ENCODE measurements around the gene MYG1. TPM values are rescaled to one million over a fixed set of nuclear protein-coding genes. Genes with fewer than 3 reads are reported as not detected.

The MYG1 gene
- polyA plus RNA-seq, 1 of the 3 experiments (the other 2 are of a cell fraction): 101 TPM

DNA sequence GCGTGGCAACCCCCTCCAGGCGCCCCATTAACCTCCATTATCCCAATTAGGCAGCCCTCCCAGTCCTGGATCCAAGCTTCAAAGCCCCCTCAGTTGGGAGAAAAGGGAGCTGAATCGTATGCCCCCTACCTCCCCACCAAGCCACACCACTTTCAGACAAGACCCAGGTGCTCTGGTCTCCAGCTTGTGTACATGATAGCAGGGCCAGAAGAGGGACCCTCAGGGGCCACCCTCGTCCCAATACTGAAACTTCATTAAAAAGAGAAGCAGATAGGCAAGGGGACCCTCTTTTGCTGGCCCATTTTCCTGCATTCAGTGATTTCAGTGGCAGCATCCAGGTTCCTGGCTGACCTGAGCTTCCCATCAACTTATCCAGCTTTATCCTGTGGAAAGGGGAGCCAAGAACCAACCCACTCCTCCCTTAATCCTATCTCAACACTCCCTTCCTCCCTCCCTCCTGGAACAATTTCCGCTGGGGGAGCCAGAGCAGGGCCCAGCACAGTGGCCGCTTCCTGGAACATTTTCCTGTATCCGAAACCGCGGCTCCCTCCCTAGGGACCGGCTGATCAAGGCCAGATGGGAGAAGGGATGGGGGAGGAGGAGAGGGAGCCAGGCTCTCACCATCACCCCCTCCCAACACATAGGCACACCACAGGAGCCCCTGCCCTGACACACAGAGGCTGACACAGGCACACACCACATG is 46.1 kb downstream of the MYG1 start:
- no peak for TF ChIP-seq PBX3 (IDR thresholded peaks at IDR 0.05)
- no peak for TF ChIP-seq RFX5 (IDR thresholded peaks at IDR 0.05; ENCODE audit: low read length)
- no peak for TF ChIP-seq SIN3A (IDR thresholded peaks at IDR 0.05; ENCODE audit: borderline replicate concordance, low read depth, low read length)
- TF ChIP-seq ZBTB33 (IDR thresholded peaks at IDR 0.05; ENCODE audit: borderline replicate concordance, low read depth): no peak
- TF ChIP-seq RCOR1 (IDR thresholded peaks at IDR 0.05; ENCODE audit: low read length): no peak
- TF ChIP-seq, protein P1, sequence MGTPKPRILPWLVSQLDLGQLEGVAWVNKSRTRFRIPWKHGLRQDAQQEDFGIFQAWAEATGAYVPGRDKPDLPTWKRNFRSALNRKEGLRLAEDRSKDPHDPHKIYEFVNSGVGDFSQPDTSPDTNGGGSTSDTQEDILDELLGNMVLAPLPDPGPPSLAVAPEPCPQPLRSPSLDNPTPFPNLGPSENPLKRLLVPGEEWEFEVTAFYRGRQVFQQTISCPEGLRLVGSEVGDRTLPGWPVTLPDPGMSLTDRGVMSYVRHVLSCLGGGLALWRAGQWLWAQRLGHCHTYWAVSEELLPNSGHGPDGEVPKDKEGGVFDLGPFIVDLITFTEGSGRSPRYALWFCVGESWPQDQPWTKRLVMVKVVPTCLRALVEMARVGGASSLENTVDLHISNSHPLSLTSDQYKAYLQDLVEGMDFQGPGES (IDR thresholded peaks at IDR 0.05; ENCODE audit: low read depth, low read length): no peak
- TF ChIP-seq YY1 (IDR thresholded peaks at IDR 0.05; ENCODE audit: low read depth): no peak
- TF ChIP-seq FOXM1 (IDR thresholded peaks at IDR 0.05; ENCODE audit: low read depth): no peak
- TF ChIP-seq USF1 (IDR thresholded peaks at IDR 0.05; ENCODE audit: borderline replicate concordance, low read depth): no peak
- TF ChIP-seq GATA2 (CRISPR knock-in tag; IDR thresholded peaks at IDR 0.05): no peak
- TF ChIP-seq CHD2 (IDR thresholded peaks at IDR 0.05; ENCODE audit: low read length, partially characterized antibody): no peak
- no peak for TF ChIP-seq NRF1 (IDR thresholded peaks at IDR 0.05; ENCODE audit: low read depth, low read length)
- no peak for TF ChIP-seq FOSL2 (IDR thresholded peaks at IDR 0.05; ENCODE audit: borderline replicate concordance, low read depth)
- H3K4me3 ChIP-seq (ENCODE audit: low read depth in 2 of 2, low read length in 1 of 2): peak overlapping the region; percentile 53 to 72; a peak in 2 of 4 replicates
- H3K9ac ChIP-seq: peak overlapping the region; percentile 71
- ChIA-PET CTCF (interaction anchor here (0.6 to 8.5 kb wide), 42 partner anchors 7 to 227 kb away, joined by 3 to 294 read pairs (median 6); partner anchors contain the start of genes AAAS, AMHR2, MYG1 and NPFF), POLR2A (interaction anchor here (0.7 to 3.4 kb wide), 12 partner anchors 15 to 155 kb away, joined by 3 to 105 read pairs (median 5); partner anchors contain the start of genes AAAS, MYG1, PRR13 and TARBP2)
- H3K9me3 ChIP-seq: no peaks in the 10 kb centered on the region
- H4K20me1 ChIP-seq (ENCODE audit: insufficient read depth): no peaks in the 10 kb centered on the region
- H3K9me2 ChIP-seq: no peaks in the 10 kb centered on the region
- H3K79me2 ChIP-seq (ENCODE audit: insufficient read depth): no peaks in the 10 kb centered on the region
- peak overlapping the region; percentile 3; the same call in 1 of the 2 replicates for H2AFZ ChIP-seq (ENCODE audit: low read depth)
- H3K4me1 ChIP-seq (ENCODE audit: control insufficient read depth in 1 of 2, insufficient read depth in 2 of 2, low read depth in 1 of 2, low read length in 1 of 2): peaks cover 0 to 14% of the 10 kb centered on the region in 2 experiments; a peak in 2 of 4 replicates
- no peaks in the 10 kb centered on the region for H3K27me3 ChIP-seq (ENCODE audit: insufficient read depth)
- H3F3A ChIP-seq (replicated peaks; ENCODE audit: insufficient read depth): peaks cover 14% of the 10 kb centered on the region
- WGBS (ENCODE audit: low lambda C conversion rate): 68% methylated on average over 7 of the region's 10 CpGs
- H3K4me2 ChIP-seq: peak overlapping the region; percentile 83; the same call in 1 of the 2 replicates
- H3K36me3 ChIP-seq (replicated peaks in 1 of 2; ENCODE audit: control insufficient read depth in 1 of 2, insufficient read depth in 2 of 2, low read length in 1 of 2): no peaks in the 10 kb centered on the region
- DNase-seq: peak; percentile 50
- peak overlapping the region; percentile 24 to 74; a peak in 2 of 4 replicates for H3K27ac ChIP-seq (ENCODE audit: low read depth in 2 of 2, low read length in 1 of 2)
